Mesothelial cell of epicardium (in vitro differentiated cells): ENCODE data around the gene PTGER1. TPM values are rescaled to one million over a fixed set of nuclear protein-coding genes. Genes with fewer than 3 reads are reported as not detected.

Experiments
- DNase-seq, 2 experiments: peaks; one replicate each; pipeline ENCODE4 v3.0.0; 2021; ENCODE audit warnings: low spot score in 2 of 2; ENCODE audit not compliant: unreplicated experiment in 2 of 2
- H3K27ac Mint-ChIP-seq: 2 replicates; pipeline ENCODE4 v1.8.0; 2021; ENCODE audit warnings: mixed read lengths
- H3K27me3 Mint-ChIP-seq: 2 replicates; pipeline ENCODE4 v1.8.0; 2021; ENCODE audit warnings: low read depth, mixed read lengths
- H3K36me3 Mint-ChIP-seq: 2 replicates; pipeline ENCODE4 v1.8.0; 2021; ENCODE audit warnings: mixed read lengths
- H3K4me1 Mint-ChIP-seq: 2 replicates; pipeline ENCODE4 v1.8.0; 2021; ENCODE audit warnings: mixed read lengths
- H3K4me3 Mint-ChIP-seq: 2 replicates; pipeline ENCODE4 v1.8.0; 2021; ENCODE audit warnings: mild to moderate bottlenecking, moderate library complexity, mixed read lengths
- H3K9me3 Mint-ChIP-seq: 2 replicates; pipeline ENCODE4 v1.8.0; 2021; ENCODE audit warnings: mixed read lengths
- CTCF ChIP-seq: fragments of 200-600 bp; sonication (generic); IDR thresholded peaks from one replicate; pipeline ENCODE4 v1.5.0; 2021; ENCODE audit warnings: antibody characterized with exemption; ENCODE audit not compliant: unreplicated experiment
- total RNA-seq: library from RNA; stranded (reverse); gene quantifications from 3 replicates; pipeline ENCODE4 v1.2.1, GENCODE V29; 2021

The PTGER1 gene
- total RNA-seq, 1 donor from 2014 or later = 3.5 TPM

- no peaks in the 10 kb centered on the region for H3K9me3 Mint-ChIP-seq
- TF ChIP-seq CTCF = no peak
- H3K4me3 Mint-ChIP-seq = no peak overlapping the region
- no peak overlapping the region for H3K27ac Mint-ChIP-seq
- H3K27me3 Mint-ChIP-seq = peaks cover 16% of the 10 kb centered on the region
- H3K36me3 Mint-ChIP-seq = no peaks in the 10 kb centered on the region
- H3K4me1 Mint-ChIP-seq = peaks cover 3% of the 10 kb centered on the region
- DNase-seq = no peak
These were observed 47.7 kb downstream of the PTGER1 start for GRCh38 chr19:14427461-14427860.

GRCh38 chr19:14425696-14426138 lies 49.4 kb downstream of the PTGER1 start:
- no peak for TF ChIP-seq CTCF
- peaks cover 5% of the 10 kb centered on the region for H3K27me3 Mint-ChIP-seq

More at GRCh38 chr19:14425696-14426138, 49.4 kb downstream of the PTGER1 start:
- peaks cover 2% of the 10 kb centered on the region for H3K4me1 Mint-ChIP-seq
- no peaks in the 10 kb centered on the region for H3K36me3 Mint-ChIP-seq
- H3K4me3 Mint-ChIP-seq = no peak overlapping the region
- no peak for DNase-seq
- peak overlapping the region; percentile 66 for H3K27ac Mint-ChIP-seq
- no peaks in the 10 kb centered on the region for H3K9me3 Mint-ChIP-seq

Other genes starting within 250 kb of the PTGER1 start
- 4.5 to 5.4 TPM (median 4.9 TPM) in 3 replicates for gene ADGRE5, start 93.9 kb downstream of the PTGER1 start, total RNA-seq
- gene DDX39A, start 56.0 kb downstream of the PTGER1 start, total RNA-seq = 66.9 to 68.6 TPM (median 67.6 TPM) in 3 replicates
- gene PKN1, start 42.0 kb downstream of the PTGER1 start, total RNA-seq = 84.5 to 89.1 TPM (median 85.9 TPM) in 3 replicates
- 108 to 111 TPM (median 111 TPM) in 3 replicates for gene GIPC1, start 20.8 kb upstream of the PTGER1 start, total RNA-seq
- 106 to 113 TPM (median 110 TPM) in 3 replicates for gene DNAJB1, start 43.0 kb upstream of the PTGER1 start, total RNA-seq
- 111 to 116 TPM (median 115 TPM) in 3 replicates for gene TECR, start 54.2 kb upstream of the PTGER1 start, total RNA-seq
- gene NDUFB7, start 96.7 kb upstream of the PTGER1 start, total RNA-seq = 117 to 122 TPM (median 119 TPM) in 3 replicates
- gene CLEC17A, start 107.7 kb upstream of the PTGER1 start, total RNA-seq = not detected in 3 replicates
- gene ADGRE3, start 199.5 kb upstream of the PTGER1 start, total RNA-seq = not detected in 3 replicates
- gene ZNF333, start 214.7 kb upstream of the PTGER1 start, total RNA-seq = 29.6 to 34.1 TPM (median 33.6 TPM) in 3 replicates